Endothelial cell of umbilical vein (primary cell): ENCODE measurements around the gene ACOX3. TPM values are rescaled to one million over a fixed set of nuclear protein-coding genes. Genes with fewer than 3 reads are reported as not detected.
A peak's percentile ranks its signal among the peaks of the same experiment; 100 is the strongest.

Experiments used
- BruUV-seq: library from RNA; stranded (reverse); fragments of 400-500 nt; replicated peaks from 2 replicates; lab custom pipeline; 2021; lab: Mats Ljungman, UMichigan
- CTCF ChIA-PET: fragments of 300-600, 350-600 bp; sonication (Branson Sonifier 250); formaldehyde crosslinking; loops from one replicate; lab custom pipeline; 2021; ENCODE audit warnings: antibody characterized with exemption, inconsistent platforms; lab: Charles Lee
- POLR2A ChIA-PET: fragments of 300-600, 350-600 bp; sonication (Branson Sonifier 250); formaldehyde crosslinking; loops from one replicate; lab custom pipeline; 2021; ENCODE audit warnings: antibody characterized with exemption, inconsistent platforms; lab: Charles Lee
- DNase-seq: peaks from one replicate; pipeline ENCODE4 v3.0.0-alpha.2; 2011; ENCODE audit warnings: low read depth, low spot score
- FAIRE-seq: peaks from 2 replicates; lab custom pipeline; 2011; peaks lifted over from hg19 to GRCh38; lab: Jason Lieb, UNC
- H2AFZ ChIP-seq: 2 replicates; pipeline ENCODE4 v1.6.0; 2012; ENCODE audit warnings: low read depth, low read length, control low read depth, inconsistent platforms
- H3K27ac ChIP-seq: 2 replicates; pipeline ENCODE4 v1.5.1; 2011; ENCODE audit warnings: low read depth, mild to moderate bottlenecking, control low read depth, low read length, moderate library complexity; ENCODE audit not compliant: insufficient read depth
- H3K27me3 ChIP-seq, 2 experiments: 2 replicates each; pipeline versions ENCODE4 v1.6.0 to v1.6.1; 2011; ENCODE audit warnings: low read length in 2 of 2, mixed read lengths in 1 of 2; ENCODE audit not compliant: control insufficient read depth in 2 of 2, insufficient read depth in 2 of 2
- H3K36me3 ChIP-seq, 2 experiments: 2 replicates in 1 of 2; 3 replicates in 1 of 2; pipeline ENCODE4 v1.5.1; 2011; ENCODE audit warnings: low read length in 2 of 2, mild to moderate bottlenecking in 1 of 2, moderate library complexity in 1 of 2; ENCODE audit not compliant: control insufficient read depth in 2 of 2, insufficient read depth in 2 of 2; ENCODE audit errors: extremely low read depth in 1 of 2
- H3K4me1 ChIP-seq: 3 replicates; pipeline ENCODE4 v1.5.1; 2011; ENCODE audit warnings: mild to moderate bottlenecking, low read length; ENCODE audit not compliant: control insufficient read depth, insufficient read depth; ENCODE audit errors: extremely low read depth
- H3K4me2 ChIP-seq: 2 replicates; pipeline ENCODE4 v1.6.1; 2011; ENCODE audit warnings: low read length, control low read depth, mixed read lengths; ENCODE audit not compliant: insufficient read depth
- H3K4me3 ChIP-seq, 3 experiments: fragments of 200-600 bp in 1 of 3; sonication (generic), shearing (Covaris generic) in 1 of 3; replicated peaks in 1 of 3; 2 replicates each; pipeline ENCODE4 v1.5.1; 2011 to 2016; ENCODE audit warnings: control low read depth in 3 of 3, low read length in 3 of 3, mild to moderate bottlenecking in 2 of 3, inconsistent platforms in 1 of 3, low read depth in 1 of 3, moderate library complexity in 1 of 3; ENCODE audit not compliant: insufficient read depth in 1 of 3
- H3K79me2 ChIP-seq: 2 replicates; pipeline ENCODE4 v1.6.0; 2012; ENCODE audit warnings: low read length, inconsistent platforms; ENCODE audit not compliant: control insufficient read depth, insufficient read depth
- H3K9ac ChIP-seq: replicated peaks from 2 replicates; pipeline ENCODE3; 2011; ENCODE audit warnings: low read length, control low read depth; ENCODE audit not compliant: insufficient read depth; ENCODE audit errors: extremely low read depth
- H3K9me1 ChIP-seq: replicated peaks from 3 replicates; pipeline ENCODE4 v1.6.0; 2011; ENCODE audit warnings: mild to moderate bottlenecking, low read length; ENCODE audit not compliant: control insufficient read depth, insufficient read depth; ENCODE audit errors: extremely low read depth
- H3K9me3 ChIP-seq: replicated peaks from 2 replicates; pipeline ENCODE4 v1.5.1; 2012; ENCODE audit warnings: low read length, inconsistent platforms; ENCODE audit not compliant: control insufficient read depth, insufficient read depth
- H4K20me1 ChIP-seq: replicated peaks from 2 replicates; pipeline ENCODE3; 2011; ENCODE audit warnings: mild to moderate bottlenecking, low read length; ENCODE audit not compliant: control insufficient read depth, insufficient read depth; ENCODE audit errors: extremely low read depth
- CTCF ChIP-seq, 2 donors: IDR thresholded peaks; 1 replicate in 1 of 2; 2 replicates in 1 of 2; pipeline ENCODE4 v1.5.1; 2011; ENCODE audit warnings: low read length in 2 of 2, mild to moderate bottlenecking in 2 of 2, moderate library complexity in 2 of 2, control low read depth in 1 of 2, inconsistent platforms in 1 of 2, low read depth in 1 of 2; ENCODE audit not compliant: insufficient read depth in 1 of 2; ENCODE audit errors: extremely low read depth in 1 of 2
- EZH2 ChIP-seq: IDR thresholded peaks from 2 replicates; pipeline ENCODE4 v1.6.1; 2012; ENCODE audit warnings: borderline replicate concordance, low read depth, mild to moderate bottlenecking, moderate library complexity, low read length, inconsistent platforms; ENCODE audit not compliant: severe bottlenecking
- FOS ChIP-seq: IDR thresholded peaks from 2 replicates; pipeline ENCODE4 v1.6.1; 2011; ENCODE audit warnings: mild to moderate bottlenecking, low read length, moderate library complexity, borderline replicate concordance; ENCODE audit not compliant: insufficient read depth
- GATA2 ChIP-seq: IDR thresholded peaks from 2 replicates; pipeline ENCODE4 v1.7.0; 2011; ENCODE audit warnings: low read depth, mild to moderate bottlenecking, moderate library complexity, mixed read lengths, low read length; ENCODE audit not compliant: insufficient read length, insufficient read depth
- JUN ChIP-seq: IDR thresholded peaks from 2 replicates; pipeline ENCODE4 v1.6.1; 2011; ENCODE audit warnings: borderline replicate concordance, low read depth; ENCODE audit not compliant: insufficient read length, insufficient read depth
- MAX ChIP-seq: IDR thresholded peaks from 2 replicates; pipeline ENCODE4 v1.6.1; 2011; ENCODE audit not compliant: insufficient read depth, insufficient read length
- MYC ChIP-seq: IDR thresholded peaks from one replicate; pipeline ENCODE4 v1.6.1; 2011; ENCODE audit warnings: mild to moderate bottlenecking, low read depth, low read length
- POLR2A ChIP-seq: IDR thresholded peaks from 2 replicates; pipeline ENCODE4 v1.6.1; 2012; ENCODE audit warnings: low read depth, mild to moderate bottlenecking, control low read depth, low read length
- POLR2AphosphoS5 ChIP-seq: IDR thresholded peaks from 2 replicates; pipeline ENCODE4 v1.6.1; 2012; ENCODE audit warnings: low read depth, mild to moderate bottlenecking, control low read depth, low read length, moderate library complexity; ENCODE audit not compliant: insufficient read depth
- dilution Hi-C: fragments of 300-500 bp; cut with MboI; formaldehyde crosslinking; loops from one replicate; pipeline ENCODE4 v1.15.0; 2019; ENCODE audit warnings: low sequenced_read_pairs; ENCODE audit not compliant: extremely low pct_ligation_motif_present
- intact Hi-C: fragments of 100-400 bp; cut with micrococcal nuclease; formaldehyde crosslinking; loops from one replicate; pipeline ENCODE4 v1.10.0; 2022
- polyA plus RNA-seq, 4 experiments: library from polyadenylated mRNA; depleted of rRNA in 3 of 4; stranded (reverse) in 3 of 4; unstranded in 1 of 4; fragments of >200 nt; gene quantifications; 2 replicates each; pipeline versions ENCODE4 v1.2.1 to v1.2.3, GENCODE V29; 2011 to 2012; ENCODE audit warnings: missing spikeins in 1 of 4
- total RNA-seq: library from RNA; stranded (reverse); gene quantifications from 2 replicates; pipeline ENCODE4 v1.2.3, GENCODE V29; 2021

The ACOX3 gene
- total and polyA plus RNA-seq, 2 donors (not counting 3 experiments of a cell fraction or from before 2014, with no cell fraction given), result 13.0 to 26.3 TPM

GRCh38 chr4:8441499-8442091 lies 1.1 kb upstream of the ACOX3 start:
- dilution Hi-C loops, result no loop called here
- no peaks in the 10 kb centered on the region for H3K9me3 ChIP-seq
- H3K9ac ChIP-seq, result peak overlapping the region; percentile 99
- ChIA-PET CTCF (no interaction called here), POLR2A (no interaction called here)
- no peak overlapping the region for H2AFZ ChIP-seq
- DNase-seq, result no peak
- H3K9me1 ChIP-seq, result no peaks in the 10 kb centered on the region
- peak overlapping the region; percentile 71 to 97 (median 72) for H3K4me3 ChIP-seq
- peaks cover 61% of the 10 kb centered on the region for H3K79me2 ChIP-seq
- no peaks in the 10 kb centered on the region for H4K20me1 ChIP-seq
- intact Hi-C loops, result no loop called here
- no peak for FAIRE-seq
- H3K27me3 ChIP-seq, result no peaks in the 10 kb centered on the region
- peak overlapping the region; percentile 88 for H3K4me2 ChIP-seq
- H3K36me3 ChIP-seq, result peaks cover 2 to 4% of the 10 kb centered on the region in 2 experiments
- H3K27ac ChIP-seq, result peak overlapping the region; percentile 91
- TF ChIP-seq POLR2A (no peak), JUN (no peak), POLR2AphosphoS5 (no peak), FOS (no peak), MAX (no peak), EZH2 (no peak), GATA2 (no peak), MYC (no peak), CTCF (IDR thresholded peaks at IDR 0.05; ENCODE audit: extremely low read depth in 1 of 2, insufficient read depth in 1 of 2, low read depth in 1 of 2, low read length in 2 of 2) (no peak)
- peaks cover 39% of the 10 kb centered on the region for H3K4me1 ChIP-seq
- no TSS peak for BruUV-seq
